ENCODE measurements around the gene ALDH1A3.

DNA sequence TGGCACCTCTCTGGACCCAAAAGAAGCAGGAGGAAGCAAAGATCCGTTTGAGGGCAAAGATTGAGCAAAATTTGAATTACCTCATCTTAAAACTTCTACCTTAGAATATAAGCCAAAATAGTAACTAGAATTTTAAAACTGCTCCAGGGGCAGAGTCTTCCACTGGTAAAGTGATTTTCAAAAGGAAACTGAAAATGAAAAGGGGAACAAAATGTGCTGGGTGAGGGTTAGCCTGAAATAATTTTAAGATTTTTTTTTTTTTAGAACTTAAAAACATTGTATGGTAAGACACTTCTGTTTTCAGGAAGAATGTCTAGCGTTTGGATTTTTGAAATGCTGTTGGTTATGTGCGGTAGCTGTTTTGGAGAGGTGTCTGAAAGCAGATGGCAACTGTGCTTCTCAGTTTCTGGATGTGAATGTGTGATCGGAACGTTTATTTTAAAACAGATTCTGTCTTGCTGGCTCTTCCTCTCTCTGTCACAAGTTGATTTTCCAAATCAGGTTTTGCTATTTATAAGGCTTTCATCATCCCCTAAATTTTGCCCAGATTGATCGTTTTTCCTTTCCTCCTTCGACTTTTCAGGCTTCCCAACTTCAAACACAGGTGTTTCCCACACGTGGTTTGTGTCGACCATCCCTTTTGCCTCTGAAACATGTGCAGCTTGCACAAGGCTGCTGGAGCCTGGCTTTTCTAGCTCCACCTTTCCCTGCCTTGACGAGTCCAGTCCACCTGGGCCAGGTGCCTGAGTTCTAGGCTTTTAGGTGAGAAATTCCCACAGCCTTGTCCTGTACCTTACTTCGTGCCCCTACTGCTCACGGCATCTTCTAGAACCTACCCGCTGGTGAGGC is 42.8 kb downstream of the ALDH1A3 start:
- TF ChIP-seq POLR2AphosphoS5 (IDR thresholded peaks at IDR 0.05; ENCODE audit: low read depth): no peak
- TF ChIP-seq CTCF (IDR thresholded peaks at IDR 0.05; ENCODE audit: insufficient read depth, low read length): no peak

All from HL-60 (cell line).